ENCODE data around the gene OTOG.

DNA sequence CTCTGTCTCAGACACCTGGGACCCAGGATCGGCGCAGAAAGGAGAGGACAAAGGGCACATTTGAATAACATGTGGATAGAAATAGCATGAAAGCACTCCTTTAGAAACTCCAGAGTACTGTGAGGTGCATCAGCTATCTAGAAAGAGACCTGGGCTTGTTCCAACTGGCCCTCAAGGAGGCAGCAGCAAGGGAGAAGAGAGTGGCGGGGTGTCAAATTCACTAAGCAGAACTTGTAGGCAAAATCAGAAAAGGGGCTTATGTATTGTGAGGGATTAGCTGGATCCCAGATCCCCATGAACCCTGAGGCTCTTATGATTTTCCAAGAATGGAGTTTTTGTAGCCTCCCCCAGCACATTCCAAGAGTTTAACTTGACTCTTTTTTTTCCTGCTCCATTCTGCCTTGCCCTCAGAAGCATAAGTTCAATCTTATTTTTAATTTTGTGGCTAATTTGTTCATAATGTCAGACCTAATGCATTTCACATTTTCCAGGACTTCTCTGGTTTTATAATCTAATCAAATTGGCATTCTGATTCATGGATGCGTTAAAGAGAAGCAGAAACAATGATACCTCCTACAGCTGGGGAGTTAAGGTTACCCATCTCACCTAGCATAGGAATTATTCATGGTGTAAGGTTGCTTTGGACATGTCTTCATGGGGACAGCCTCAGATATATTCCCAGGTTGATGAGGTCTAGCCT is 36.4 kb upstream of the OTOG start:
- TF ChIP-seq, protein P1, sequence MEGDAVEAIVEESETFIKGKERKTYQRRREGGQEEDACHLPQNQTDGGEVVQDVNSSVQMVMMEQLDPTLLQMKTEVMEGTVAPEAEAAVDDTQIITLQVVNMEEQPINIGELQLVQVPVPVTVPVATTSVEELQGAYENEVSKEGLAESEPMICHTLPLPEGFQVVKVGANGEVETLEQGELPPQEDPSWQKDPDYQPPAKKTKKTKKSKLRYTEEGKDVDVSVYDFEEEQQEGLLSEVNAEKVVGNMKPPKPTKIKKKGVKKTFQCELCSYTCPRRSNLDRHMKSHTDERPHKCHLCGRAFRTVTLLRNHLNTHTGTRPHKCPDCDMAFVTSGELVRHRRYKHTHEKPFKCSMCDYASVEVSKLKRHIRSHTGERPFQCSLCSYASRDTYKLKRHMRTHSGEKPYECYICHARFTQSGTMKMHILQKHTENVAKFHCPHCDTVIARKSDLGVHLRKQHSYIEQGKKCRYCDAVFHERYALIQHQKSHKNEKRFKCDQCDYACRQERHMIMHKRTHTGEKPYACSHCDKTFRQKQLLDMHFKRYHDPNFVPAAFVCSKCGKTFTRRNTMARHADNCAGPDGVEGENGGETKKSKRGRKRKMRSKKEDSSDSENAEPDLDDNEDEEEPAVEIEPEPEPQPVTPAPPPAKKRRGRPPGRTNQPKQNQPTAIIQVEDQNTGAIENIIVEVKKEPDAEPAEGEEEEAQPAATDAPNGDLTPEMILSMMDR (IDR thresholded peaks at IDR 0.05), result no peak
- TF ChIP-seq POLR2A (IDR thresholded peaks at IDR 0.05), result no peak
